Stomach (tissue), 9 donors: ENCODE results near the gene OTUD3. TPM values are rescaled to one million over a fixed set of nuclear protein-coding genes. Genes with fewer than 3 reads are reported as not detected.
"Not testable (repeated sequence)": the region's sequence is repeated elsewhere in the genome, so short reads cannot be mapped to it uniquely, and the experiment has no call there.

Source experiments
- DNase-seq, 2 donors: peaks; one replicate each; pipeline versions ENCODE4 v3.0.0 to v3.0.0-alpha.2; 2013 to 2019
- H3K27ac ChIP-seq, 5 donors: fragments of 200-600 bp in 4 of 5; sonication (generic) in 4 of 5; one replicate each; pipeline ENCODE4 v1.5.1; 2013 to 2019; ENCODE audit warnings: mild to moderate bottlenecking in 1 of 5, moderate library complexity in 1 of 5
- H3K27me3 ChIP-seq, 3 donors: fragments of 200-600 bp; sonication (generic); one replicate each; pipeline ENCODE4 v1.5.1; 2017 to 2019; ENCODE audit warnings: mixed run types in 1 of 3
- H3K36me3 ChIP-seq, 4 donors: fragments of 200-600 bp; sonication (generic); 1 replicate in 3 of 4; 2 replicates in 1 of 4; pipeline ENCODE4 v1.5.1; 2016 to 2019
- H3K4me1 ChIP-seq, 4 donors: fragments of 200-600 bp; sonication (generic); one replicate each; pipeline ENCODE4 v1.5.1; 2016 to 2019
- H3K4me3 ChIP-seq, 4 donors: fragments of 200-600 bp; sonication (generic) in 3 of 4; one replicate each; pipeline ENCODE4 v1.5.1; 2016 to 2019; ENCODE audit warnings: mild to moderate bottlenecking in 1 of 4
- H3K9me3 ChIP-seq, 4 donors: fragments of 200-600 bp; sonication (generic); one replicate each; pipeline ENCODE4 v1.5.1; 2016 to 2019
- EP300 ChIP-seq: sonication (generic); formaldehyde crosslinking; IDR thresholded peaks from one replicate; pipeline ENCODE4 v1.6.1; 2017; ENCODE audit warnings: antibody characterized with exemption
- POLR2A ChIP-seq, 4 donors: fragments of 450-650 bp; IDR thresholded peaks; one replicate each; pipeline ENCODE4 v1.6.1; 2016; ENCODE audit warnings: antibody characterized with exemption in 4 of 4, control low read depth in 2 of 4, mild to moderate bottlenecking in 1 of 4, moderate library complexity in 1 of 4
- POLR2AphosphoS5 ChIP-seq, 3 donors: sonication (generic); formaldehyde crosslinking; IDR thresholded peaks; one replicate each; pipeline ENCODE4 v1.6.1; 2016; ENCODE audit warnings: antibody characterized with exemption in 3 of 3
- WGBS, 5 donors: extraction: QIAGEN DNeasy Blood & Tissue Kit in 3 of 5; methylation state at CpG; one replicate each; pipeline versions ENCODE4 v1.1.5 to v1.1.7; 2013 to 2018; 5-methylcytosine and 5-hydroxymethylcytosine counted together
- intact Hi-C: fragments of 100-400 bp; cut with DNase I; formaldehyde crosslinking; loops from one replicate; pipeline ENCODE4 v1.15.1; 2023; ENCODE audit warnings: low total_unique reads
- polyA plus RNA-seq, 3 donors: library from polyadenylated mRNA; stranded (reverse); fragments of 200-250 nt; gene quantifications; one replicate each; pipeline ENCODE4 v1.2.3, GENCODE V29; 2013
- total RNA-seq, 5 donors: library from RNA; depleted of rRNA; stranded (reverse); fragments of >200 nt; gene quantifications; one replicate each; pipeline versions ENCODE4 v1.1.0 to v1.2.3, GENCODE V29; 2014 to 2016
- TF ChIP-seq, protein P1 (sequence below), 7 experiments: fragments of 450-650 bp in 4 of 7; fragments of 200-600 bp in 3 of 7; sonication (generic) in 3 of 7; IDR thresholded peaks; one replicate each; pipeline ENCODE4 v1.5.1; 2016 to 2019; ENCODE audit warnings: antibody characterized with exemption in 7 of 7, control low read depth in 2 of 7, mild to moderate bottlenecking in 1 of 7
- donor health status: healthy with polysubstance abuse.
- donor health status: Bipolar disorder and iron deficiency.
- donor health status: healthy.

Gene OTUD3
- total and polyA plus RNA-seq, 8 donors: 0.93 to 13.2 (median 3.9) TPM

DNA sequence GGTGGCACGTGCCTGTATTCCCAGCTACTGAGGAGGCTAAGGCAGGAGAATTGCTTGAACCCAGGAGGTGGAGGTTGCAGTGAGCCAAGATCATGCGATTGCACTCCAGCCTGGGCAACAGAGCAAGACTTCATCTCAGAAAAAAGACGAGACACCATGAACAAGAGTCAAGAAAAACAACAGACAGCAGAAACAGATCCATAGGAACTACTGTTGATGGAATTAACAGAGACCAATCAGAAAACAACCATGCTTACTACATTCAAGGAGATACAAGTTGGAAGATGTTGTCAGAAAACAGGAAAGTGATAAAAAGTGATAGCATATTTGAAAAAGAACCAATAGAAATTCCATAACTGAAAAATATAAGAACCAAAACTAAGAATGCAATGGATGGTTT, 19.3 kb upstream of the OTUD3 start:
- no peaks in the 10 kb centered on the region for H3K36me3 ChIP-seq
- TF ChIP-seq POLR2A (IDR thresholded peaks at IDR 0.05): no peak
- TF ChIP-seq EP300: no peak
- TF ChIP-seq, protein P1, sequence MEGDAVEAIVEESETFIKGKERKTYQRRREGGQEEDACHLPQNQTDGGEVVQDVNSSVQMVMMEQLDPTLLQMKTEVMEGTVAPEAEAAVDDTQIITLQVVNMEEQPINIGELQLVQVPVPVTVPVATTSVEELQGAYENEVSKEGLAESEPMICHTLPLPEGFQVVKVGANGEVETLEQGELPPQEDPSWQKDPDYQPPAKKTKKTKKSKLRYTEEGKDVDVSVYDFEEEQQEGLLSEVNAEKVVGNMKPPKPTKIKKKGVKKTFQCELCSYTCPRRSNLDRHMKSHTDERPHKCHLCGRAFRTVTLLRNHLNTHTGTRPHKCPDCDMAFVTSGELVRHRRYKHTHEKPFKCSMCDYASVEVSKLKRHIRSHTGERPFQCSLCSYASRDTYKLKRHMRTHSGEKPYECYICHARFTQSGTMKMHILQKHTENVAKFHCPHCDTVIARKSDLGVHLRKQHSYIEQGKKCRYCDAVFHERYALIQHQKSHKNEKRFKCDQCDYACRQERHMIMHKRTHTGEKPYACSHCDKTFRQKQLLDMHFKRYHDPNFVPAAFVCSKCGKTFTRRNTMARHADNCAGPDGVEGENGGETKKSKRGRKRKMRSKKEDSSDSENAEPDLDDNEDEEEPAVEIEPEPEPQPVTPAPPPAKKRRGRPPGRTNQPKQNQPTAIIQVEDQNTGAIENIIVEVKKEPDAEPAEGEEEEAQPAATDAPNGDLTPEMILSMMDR (IDR thresholded peaks at IDR 0.05): no peak
- DNase-seq: no peak
- H3K4me1 ChIP-seq: no peaks in the 10 kb centered on the region
- 81 to 90% (median 86%) methylated on average over 3 of the region's 3 CpGs for WGBS, 5 donors
- peaks cover 0 to 16% (median 2%) of the 10 kb centered on the region in 4 donors for H3K9me3 ChIP-seq
- peaks cover 0 to 25% (median 0%) of the 10 kb centered on the region in 3 donors for H3K27me3 ChIP-seq
- H3K27ac ChIP-seq: no peak overlapping the region
- H3K4me3 ChIP-seq: no peak overlapping the region
- intact Hi-C loops: no loop called here

DNA sequence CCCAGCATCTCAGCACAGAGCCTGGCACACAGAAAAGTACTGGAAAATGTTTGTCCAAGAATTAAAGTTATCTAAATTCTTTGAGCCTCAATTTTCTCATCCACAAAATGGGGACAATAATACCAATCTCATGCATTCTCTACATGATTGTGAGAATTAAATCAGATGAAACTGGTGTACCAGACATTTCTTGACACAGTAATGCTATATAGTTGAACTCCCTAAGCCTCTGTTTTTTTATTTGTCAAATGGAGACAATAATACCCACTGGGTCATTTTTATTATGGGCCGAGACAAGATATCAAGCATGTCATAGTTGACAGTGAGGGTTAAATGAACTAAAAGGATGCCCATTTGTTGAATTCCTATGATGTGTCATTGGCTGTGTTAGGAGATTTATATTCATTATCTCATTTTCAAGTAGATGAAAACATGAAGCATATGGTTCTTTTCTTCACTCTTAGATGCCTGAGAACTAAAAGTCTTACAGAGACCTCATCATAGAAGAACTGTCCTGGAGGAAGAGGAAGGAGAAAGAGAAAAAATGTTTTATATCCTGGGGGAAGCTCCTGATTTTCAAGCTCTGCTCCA, 17.5 kb upstream of the OTUD3 start:
- Histone ChIP-seq H3K27me3 (peaks cover 0 to 38% (median 0%) of the 10 kb centered on the region in 3 donors), H3K4me3 (no peak overlapping the region), H3K36me3 (no peaks in the 10 kb centered on the region), H3K9me3 (peaks cover 0 to 16% (median 2%) of the 10 kb centered on the region in 4 donors), H3K27ac (no peak overlapping the region), H3K4me1 (no peaks in the 10 kb centered on the region)
- intact Hi-C loops: no loop called here
- TF ChIP-seq, protein P1 (IDR thresholded peaks at IDR 0.05): no peak
- no peak for TF ChIP-seq EP300
- no peak for TF ChIP-seq POLR2AphosphoS5 (IDR thresholded peaks at IDR 0.05)
- TF ChIP-seq POLR2A (IDR thresholded peaks at IDR 0.05): no peak
- 89 to 98% (median 94%) methylated on average over 1 of the region's 1 CpG for WGBS, 5 donors
- no peak for DNase-seq

DNA sequence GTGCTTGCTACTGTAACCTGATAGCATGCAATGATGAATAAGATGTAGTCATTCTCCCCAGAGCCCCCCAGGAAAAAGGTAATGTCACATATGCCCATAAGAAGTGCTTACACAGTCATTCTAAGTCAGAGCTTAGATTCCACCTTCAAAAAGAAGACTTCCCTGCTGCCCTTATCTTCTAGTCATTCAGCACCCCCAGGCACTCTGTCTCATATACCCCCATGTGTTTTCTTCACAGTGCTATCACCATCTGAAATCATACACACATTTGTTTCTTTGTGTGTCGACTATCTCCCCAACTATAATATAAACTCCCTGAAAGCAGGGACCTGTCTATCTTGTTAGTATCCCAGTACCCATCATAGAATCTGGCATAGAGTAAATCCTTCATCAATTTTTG, 16.2 kb upstream of the OTUD3 start:
- Histone ChIP-seq H3K9me3 (peaks cover 0 to 16% (median 2%) of the 10 kb centered on the region in 4 donors), H3K4me3 (no peak overlapping the region), H3K27me3 (peaks cover 0 to 38% (median 0%) of the 10 kb centered on the region in 3 donors), H3K4me1 (no peaks in the 10 kb centered on the region), H3K27ac (no peak overlapping the region), H3K36me3 (no peaks in the 10 kb centered on the region)
- DNase-seq: no peak
- WGBS, 5 donors: 70 to 77% (median 74%) methylated on average over 1 of the region's 1 CpG
- intact Hi-C loops: no loop called here
- TF ChIP-seq POLR2A (IDR thresholded peaks at IDR 0.05) (no peak), EP300 (no peak), POLR2AphosphoS5 (IDR thresholded peaks at IDR 0.05) (no peak)
- TF ChIP-seq, protein P1 (IDR thresholded peaks at IDR 0.05): no peak

DNA sequence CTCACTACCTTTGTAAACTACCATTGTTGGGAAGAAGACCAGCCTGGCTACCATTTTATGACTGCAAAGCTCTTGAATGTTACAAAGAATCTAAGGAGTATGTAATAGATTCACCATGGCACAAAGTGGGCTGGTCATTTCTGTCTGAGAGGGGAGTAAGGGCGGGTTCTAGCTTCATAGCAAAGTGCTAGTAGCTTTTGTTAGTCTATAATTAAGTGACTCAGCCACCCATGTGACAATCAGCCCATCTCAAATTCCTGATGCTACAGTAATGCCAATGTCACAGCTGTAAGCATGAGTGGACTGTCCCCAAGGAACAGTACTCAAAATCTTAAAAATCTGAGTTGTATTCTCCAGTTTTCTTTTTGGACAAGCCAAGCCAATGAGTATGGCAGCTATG, 15.4 kb upstream of the OTUD3 start:
- Histone ChIP-seq H3K27ac (no peak overlapping the region), H3K27me3 (peaks cover 0 to 40% (median 0%) of the 10 kb centered on the region in 3 donors), H3K4me3 (no peak overlapping the region), H3K9me3 (peaks cover 0 to 16% (median 2%) of the 10 kb centered on the region in 4 donors), H3K4me1 (no peaks in the 10 kb centered on the region), H3K36me3 (no peaks in the 10 kb centered on the region)
- WGBS, 5 donors: 52 to 72% (median 64%) methylated on average over 1 of the region's 1 CpG
- intact Hi-C loops: no loop called here
- no peak for DNase-seq
- TF ChIP-seq POLR2AphosphoS5 (IDR thresholded peaks at IDR 0.05): no peak
- TF ChIP-seq POLR2A (IDR thresholded peaks at IDR 0.05): no peak
- TF ChIP-seq EP300: no peak
- TF ChIP-seq, protein P1 (IDR thresholded peaks at IDR 0.05): no peak

DNA sequence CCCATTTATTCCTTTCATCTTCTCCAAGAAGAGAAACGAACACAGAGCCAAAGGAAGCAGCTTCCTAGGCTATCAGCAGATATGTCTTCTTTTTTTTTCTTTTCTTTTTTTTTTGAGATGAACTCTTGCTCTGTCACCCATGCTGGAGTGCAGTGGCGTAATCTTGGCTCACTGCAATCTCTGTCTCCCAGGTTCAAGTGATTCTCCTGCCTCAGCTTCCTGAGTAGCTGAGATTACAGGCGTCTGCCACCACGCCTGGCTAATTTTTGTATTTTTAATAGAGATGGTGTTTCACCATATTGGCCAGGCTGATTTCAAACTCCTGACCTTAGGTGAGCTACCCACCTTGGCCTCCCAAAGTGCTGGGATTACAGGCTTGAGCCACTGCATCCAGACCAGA, 13.6 kb upstream of the OTUD3 start:
- H3K9me3 ChIP-seq, H3K4me3 ChIP-seq, H3K36me3 ChIP-seq, DNase-seq, H3K27ac ChIP-seq, intact Hi-C loops, H3K4me1 ChIP-seq: not testable (repeated sequence)
- H3K27me3 ChIP-seq: peaks cover 0 to 51% (median 0%) of the 10 kb centered on the region in 3 donors
- WGBS, 5 donors: 65 to 79% (median 74%) methylated on average over 4 of the region's 4 CpGs

DNA sequence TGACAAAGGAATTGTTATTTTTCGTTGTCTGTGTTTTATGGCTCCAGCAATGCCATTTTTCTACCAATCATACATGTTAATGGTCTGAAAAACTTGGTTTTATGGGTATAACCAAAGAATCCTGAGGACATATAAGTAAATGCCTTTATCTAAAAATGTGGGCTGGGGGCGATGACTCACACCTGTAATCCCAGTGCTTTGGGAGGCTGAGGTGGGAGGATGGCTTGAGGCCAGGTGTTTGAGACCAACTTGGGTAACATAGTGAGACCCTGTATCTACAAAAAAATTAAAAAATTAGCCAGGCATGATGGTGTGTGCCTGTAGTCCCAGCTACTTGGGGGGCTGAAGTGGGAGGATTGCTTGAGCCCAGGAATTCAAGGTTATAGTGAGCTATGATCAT, 12.7 kb upstream of the OTUD3 start:
- peaks cover 0 to 52% (median 0%) of the 10 kb centered on the region in 3 donors for H3K27me3 ChIP-seq
- H3K36me3 ChIP-seq, H3K9me3 ChIP-seq, H3K4me3 ChIP-seq, intact Hi-C loops, DNase-seq, H3K27ac ChIP-seq, H3K4me1 ChIP-seq: not testable (repeated sequence)
- 73 to 89% (median 75%) methylated on average over 2 of the region's 2 CpGs for WGBS, 5 donors
